ENCODE results near the gene CBX2.

CBX2 gene

DNA sequence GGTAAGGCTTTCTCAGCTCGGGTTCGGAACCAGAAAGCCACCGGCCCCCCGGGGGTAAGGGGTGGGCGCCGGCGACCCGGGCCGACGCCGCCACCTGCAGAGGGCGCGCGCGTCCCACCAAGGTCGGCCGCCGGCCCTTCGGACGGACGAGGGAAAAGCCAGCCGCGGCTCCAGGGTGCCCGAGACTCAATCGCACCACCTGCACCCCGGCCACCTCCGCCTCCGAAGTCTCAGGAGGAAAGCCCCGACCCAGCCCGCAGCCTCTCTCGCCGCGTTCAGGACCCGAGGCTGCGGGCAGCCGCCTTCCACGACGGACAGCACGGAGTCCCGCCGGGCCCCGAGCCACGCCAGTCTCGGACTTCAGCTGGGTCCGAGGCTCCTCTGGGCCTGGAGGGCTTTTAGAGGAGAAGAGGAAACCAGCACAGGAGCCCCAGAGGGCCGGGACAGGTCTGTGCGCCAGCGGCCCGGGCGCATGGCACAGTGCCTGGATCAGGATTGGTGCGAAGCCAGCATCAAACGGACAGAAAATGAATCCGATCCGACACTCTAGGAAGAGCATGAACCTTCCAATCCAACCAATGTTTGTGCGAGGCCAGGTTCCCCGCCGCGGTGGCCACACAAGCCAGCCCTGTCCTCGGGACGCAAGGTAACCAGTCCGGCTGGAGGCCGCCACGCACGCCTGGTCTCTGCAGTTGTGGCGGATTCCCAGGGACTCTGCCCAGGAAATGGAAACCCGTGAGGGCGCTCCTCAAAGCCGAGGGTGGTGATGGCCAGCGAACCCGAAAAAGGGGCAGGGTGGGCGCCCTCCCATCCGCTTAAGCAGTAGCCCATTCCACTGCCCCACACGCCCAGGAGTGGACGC is 12.2 kb downstream of the CBX2 start:
- DNase-seq, result peak; percentile 61

DNA sequence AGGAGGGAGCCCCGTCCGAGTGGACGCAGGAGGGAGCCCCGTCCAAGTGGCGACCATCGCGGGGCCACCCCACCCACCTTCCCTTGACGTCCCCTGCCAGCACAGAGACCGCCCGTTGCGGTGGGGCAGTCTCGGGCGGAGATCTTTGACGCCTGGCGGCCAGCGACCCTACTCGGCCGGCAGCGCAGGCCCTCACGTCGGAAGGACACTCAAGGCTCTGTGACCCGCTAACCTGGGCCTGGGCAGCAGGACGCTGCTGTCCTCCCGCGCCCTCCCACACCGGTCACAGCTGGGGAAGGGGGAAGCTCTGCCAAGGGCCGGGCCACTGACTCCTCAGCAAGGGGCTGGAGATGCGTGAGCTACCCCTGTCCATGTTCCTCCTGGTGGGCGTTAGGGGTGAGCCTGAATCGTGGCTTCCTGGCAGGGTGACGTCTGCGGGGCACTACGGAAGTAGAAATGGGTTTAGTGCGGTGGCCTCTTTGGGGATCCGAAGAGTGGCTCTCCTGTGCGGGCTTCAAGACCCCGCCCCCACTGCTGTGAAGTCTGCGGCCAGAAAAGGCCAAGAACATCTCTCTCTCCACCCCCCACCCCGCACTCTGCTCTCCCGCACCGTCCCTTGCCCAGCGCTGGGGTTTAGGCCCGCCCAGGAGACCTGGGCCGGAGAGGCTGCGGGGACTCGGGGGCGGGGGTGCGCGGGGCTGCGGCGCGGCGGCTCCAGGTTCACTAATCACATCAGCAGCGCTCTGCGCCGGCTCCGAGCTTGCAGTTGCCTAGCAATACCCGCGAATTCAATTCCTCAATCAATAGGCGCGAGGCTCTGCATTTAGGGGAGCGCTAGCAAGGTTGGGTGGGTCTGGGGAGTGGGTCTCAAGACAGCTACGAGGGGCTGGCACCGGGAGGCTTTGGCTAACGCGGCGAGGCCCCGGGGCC is 13.1 kb downstream of the CBX2 start:
- no peak for DNase-seq

DNA sequence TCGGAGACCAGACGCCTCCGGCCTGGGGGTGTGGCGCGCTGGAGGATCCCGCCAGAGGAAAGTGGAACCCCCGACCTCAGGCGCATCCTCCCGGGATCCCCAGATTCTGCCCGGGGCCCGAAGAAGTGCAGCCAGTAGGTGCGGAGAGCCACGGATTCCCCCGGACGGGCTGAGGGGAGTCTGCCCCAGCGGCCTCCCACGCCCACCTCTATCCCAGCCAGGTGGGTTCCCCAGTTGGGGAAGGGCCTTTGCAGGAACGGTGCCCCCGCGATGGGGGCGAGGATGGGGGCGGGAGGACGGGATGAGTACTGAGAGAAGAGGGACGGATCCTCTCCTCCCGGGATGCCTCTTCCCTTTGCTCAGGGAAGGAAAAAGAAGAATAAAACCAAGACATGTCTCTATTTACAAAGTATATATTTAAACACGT is 13.8 kb downstream of the CBX2 start:
- DNase-seq, result no peak

DNA sequence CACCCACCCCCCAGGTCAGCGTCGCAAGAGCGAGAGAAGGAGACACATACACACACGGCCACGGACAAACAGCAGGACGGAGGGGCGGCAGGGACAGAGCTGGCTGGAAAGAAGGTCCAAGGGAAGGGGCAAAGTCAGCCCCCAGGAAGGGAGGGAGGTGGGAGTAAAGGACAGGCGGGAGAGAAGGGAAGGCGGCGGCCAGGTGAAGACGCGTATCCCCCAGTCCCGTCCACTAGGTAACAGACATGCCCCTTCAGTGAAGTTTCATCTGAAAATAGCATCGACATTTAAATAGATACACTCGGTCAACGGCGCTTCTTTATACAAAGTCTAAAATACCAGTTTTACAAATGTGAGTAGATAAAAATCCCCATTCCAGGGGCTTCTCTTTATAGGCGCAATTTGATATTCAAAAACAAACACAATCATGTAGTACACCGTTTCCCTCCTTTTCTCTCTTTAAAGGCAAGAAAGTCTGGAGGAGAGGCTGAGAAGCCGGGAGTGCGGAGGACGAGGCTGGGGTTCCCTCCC is 14.5 kb downstream of the CBX2 start:
- DNase-seq, result no peak

DNA sequence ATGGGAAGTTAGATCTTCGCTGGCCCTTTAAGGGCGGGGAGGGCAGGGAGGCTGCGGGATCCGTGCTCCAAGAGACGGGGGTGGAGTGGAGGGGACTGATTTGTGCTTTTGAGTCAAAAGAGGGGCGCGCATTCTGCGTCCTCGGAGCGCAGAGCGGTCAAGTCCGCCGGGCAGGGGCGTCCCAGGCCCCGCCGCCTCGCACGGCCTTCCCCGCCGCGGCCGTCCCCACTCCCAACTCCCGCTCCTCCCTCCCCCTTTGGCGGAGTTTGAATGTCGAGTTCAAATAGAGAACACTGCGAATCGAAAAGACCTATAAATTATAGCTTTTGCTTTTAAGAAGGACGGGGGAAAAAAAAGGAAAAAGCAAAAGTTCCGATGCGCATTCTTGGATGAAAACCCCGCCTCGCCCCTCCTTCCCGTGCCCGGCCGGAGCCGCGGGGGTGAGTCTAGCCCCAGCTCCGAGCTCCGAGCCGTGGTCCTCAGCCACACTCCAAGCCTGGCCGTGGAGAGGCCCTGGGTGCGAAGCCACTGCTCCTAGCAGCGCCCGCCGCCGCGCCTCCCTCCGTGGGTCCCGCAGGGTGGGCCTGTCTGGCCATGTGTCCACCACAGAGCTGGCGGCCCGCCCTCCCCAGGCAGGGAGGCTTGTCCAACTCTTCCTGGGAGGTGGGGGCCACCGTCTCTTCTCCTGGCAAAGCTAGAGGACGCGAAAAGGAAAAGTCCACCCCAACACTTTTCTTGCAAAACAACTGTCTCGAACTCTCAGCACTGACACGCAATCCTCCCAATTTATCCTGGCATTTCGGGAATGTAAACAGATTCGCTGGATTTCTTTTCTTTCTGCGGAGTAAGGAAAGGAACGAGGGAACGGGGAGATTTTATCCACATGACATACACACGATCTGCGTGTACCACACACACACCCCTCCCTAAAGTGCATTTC is 15.3 kb downstream of the CBX2 start:
- DNase-seq, result no peak

DNA sequence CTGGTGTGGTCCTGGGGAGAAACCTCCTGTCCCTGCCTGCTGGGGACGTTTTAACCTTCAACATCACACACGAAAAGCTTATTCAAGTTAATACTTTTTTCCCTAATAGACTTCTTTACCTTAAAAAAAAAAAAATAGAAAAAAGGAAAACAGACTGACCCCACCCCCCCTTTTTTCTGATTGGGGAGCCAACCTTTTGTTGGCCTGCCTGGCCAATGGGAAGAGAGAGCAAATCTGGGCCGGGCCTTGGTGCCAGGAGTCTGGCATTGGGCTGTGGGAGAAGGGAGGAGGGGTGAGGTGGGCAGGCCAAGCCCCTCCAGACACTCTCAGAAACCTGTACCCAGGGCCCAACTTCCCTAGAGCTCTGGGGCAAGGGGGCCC is 16.0 kb downstream of the CBX2 start:
- DNase-seq, result no peak

DNA sequence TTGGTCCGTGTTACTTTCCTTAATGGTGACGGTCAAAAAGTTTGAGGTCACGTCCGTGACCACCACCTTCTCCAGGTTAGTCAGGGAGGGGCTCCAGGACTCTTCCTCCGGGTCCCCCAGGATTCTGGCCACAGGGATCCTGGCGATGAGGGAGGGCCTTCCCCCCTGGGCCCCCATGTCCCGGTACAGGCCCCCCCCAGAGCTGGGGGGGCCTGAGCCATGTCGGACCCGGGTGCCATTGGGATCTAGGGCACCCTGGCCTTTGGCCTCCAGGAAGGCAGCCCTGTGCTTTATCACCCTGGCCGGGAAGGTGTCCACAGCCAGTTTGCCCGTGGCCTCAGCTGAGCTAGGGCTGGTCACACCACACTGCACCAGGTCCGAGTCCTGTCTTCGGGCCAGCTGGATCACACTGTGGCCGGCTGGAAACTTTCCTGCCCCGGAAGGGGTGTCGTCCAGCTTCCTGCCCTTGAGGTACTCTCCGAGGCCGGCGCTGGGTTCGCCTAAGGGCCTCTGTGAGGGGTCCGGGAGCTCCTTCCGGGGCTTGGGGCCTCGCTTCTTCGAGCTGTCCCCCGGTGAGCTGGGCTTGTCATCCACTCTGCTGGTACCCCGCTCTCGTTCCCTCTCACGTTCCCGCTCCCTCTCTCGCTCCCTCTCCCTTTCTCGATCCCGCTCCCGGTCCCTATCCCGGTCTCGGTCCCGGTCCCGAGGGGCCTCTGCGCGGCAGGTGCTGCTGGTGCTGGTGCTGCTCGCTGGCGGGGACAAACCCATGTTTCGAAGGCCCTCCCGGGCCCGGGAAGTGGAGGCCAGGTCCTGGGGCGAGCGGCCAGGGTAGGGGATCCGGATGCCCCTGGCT is 16.9 kb downstream of the CBX2 start:
- no peak for DNase-seq

DNA sequence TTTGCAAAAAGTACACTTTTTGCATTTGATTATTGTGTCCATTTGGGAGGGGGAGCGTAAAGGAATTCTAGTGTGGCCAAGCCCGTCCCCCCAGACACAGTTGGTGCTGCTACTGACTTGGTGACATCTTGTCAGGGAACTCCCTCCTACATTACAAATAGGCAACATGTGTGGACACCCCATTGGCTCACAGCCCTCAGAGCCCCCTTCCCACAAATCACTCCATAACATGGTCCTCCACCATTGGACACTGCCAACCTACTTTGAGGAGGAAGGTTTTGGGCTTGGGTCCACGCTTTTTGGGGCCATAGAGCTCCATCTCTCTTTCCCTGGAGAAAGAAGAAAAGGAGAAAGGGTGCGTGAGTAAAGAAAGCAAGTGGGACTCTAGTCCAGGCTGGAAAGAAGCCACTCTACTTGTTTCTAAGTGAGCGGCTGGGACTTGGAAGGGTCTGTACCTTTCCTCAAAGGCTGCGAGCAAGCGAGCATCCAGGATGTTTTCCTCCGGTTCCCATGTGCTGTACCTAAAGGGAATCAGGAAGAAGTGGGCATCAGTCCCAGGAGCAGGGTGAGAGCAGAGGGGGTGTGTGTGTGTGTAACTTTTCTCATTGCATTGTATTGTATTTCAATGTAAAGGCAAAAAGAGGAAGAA is 18.0 kb downstream of the CBX2 start:
- DNase-seq, result no peak

DNA sequence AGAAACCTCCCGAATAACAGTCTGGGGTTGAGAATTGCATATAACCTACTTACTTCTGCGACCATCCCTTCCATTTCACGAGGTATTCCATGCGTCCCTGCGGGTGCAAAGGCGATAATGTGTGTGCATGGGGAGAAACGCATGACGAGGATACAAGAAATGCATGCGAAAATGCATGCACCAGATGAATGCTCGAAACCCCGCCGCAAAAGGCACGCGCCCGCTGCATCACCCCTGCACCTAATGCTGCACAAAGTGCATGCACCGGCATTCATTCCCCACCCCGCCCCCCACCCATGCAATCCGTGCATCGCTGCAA is 18.5 kb downstream of the CBX2 start:
- no peak for DNase-seq

DNA sequence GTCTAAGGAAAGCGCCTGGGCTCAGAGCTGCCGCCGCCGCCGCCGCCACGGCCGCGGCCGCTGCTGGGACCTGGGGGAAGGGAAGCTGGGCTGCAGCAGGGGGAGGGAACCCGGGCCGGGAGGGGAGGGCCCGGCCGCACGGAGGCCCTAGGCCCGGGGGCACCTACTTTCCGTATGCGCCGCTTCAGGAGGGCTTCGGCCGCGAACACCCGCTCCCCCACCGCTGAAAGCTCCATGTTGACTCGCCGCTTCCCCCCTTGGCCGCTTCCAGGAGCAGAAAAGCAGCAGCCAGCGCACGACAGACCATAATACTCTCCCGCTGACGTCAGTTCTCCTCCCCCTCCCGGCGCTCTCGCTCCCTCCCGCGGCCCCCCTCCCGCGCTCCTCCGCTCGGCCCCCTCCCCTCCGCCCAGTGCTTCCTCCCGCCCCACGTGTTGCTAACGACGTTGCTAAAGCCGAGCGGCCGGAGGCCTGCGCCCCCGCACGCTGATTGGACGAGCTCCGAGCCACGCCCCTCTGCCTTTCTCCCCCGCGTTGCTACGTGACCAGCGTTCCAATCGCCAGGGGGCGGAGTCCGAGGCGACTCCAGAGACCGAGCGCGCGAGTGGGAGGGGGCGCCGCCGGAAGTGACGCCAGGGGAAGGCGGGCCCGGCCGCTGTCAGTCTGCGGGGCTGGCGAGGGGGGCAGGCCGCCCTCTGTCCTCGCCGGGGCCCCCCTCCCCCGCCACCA is 19.0 kb downstream of the CBX2 start, which contains the start of gene CBX8:
Gene CBX8 (minus strand): TSS at position 315 of the 729 bp plus-strand sequence. CDS start 79 bp downstream, at position 236.
- DNase-seq, result peak; percentile 99

DNA sequence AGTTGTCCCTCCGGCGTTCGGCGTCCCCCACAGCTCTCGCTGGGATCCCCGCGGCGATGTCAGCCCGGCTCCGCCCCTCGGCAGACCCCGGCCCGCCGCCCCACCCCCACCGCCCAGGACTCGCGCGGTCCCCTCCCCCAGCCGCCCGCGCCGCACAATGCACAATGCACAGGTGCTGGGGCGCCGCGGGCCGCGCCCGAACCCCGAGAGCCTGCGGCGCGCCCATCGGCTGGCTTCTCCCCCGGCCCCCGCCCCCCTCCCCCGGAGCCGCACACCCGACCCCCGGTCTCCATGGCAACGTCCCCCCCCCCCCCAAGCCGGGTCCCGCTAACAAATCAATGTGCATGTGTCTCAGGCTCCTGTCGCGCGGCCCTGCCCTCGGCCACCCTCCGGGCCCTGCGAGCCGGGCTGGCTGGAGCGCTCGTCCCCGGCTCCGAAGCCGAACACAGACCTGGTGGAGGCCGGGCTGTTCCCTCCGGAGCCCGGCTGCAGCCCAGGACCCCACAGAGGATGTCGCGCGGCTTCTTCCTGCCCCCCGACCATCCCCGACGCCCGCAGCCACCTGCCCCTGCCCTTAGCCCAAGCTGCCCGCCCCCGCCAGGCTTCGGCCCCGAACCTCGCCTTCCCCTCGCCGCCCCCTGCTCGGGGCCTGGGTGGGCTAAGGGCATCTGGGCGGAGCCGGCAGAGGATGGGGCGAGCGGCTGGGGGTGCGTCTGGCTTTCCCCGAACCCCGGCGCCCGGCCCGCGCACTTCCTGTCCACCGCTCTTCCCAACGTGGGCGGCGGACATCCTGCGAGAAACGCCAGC is 19.7 kb downstream of the CBX2 start:
- DNase-seq, result no peak

DNA sequence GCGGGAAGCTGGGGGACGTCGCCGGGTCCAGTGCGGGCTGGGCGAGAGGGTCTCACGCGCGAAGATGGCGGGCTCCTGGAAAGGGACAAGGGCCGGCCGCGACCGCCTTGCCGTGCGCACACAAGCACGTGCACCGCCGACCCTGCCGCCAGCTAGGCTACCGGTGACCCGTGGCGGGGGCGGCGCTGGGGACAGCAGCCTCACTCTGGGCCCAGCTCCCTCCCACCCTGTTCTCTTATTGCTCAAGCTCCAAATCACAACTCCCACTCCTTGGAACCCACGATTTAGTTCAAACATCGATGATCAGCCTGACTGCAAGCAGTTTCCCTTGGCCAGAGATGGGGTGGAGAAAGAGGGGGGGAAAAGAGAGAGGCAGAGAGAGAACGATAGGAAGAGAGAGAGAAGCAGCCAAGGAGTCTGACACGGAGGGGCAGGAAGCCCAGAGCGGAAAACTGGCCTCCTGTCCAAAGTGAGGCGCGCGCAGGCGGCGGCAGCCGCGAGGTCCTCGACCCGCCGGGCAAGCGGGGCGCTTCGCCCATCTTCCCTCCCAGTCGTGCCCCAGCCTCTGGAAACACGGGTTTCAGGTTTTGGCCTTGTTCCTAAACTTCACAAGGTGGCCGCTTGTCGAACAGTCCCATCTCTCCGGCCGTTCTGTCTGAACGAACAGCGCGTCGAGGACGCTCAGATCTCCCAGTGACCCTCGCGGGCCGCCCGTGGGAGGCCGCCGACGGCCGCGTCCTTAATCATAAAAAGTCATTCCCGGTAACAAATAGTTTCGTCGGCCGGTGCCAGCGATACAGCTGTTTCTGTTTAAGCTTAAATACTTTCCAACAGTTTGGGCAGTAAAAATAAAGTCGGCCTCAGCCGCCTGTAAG is 20.6 kb downstream of the CBX2 start:
- DNase-seq, result no peak

DNA sequence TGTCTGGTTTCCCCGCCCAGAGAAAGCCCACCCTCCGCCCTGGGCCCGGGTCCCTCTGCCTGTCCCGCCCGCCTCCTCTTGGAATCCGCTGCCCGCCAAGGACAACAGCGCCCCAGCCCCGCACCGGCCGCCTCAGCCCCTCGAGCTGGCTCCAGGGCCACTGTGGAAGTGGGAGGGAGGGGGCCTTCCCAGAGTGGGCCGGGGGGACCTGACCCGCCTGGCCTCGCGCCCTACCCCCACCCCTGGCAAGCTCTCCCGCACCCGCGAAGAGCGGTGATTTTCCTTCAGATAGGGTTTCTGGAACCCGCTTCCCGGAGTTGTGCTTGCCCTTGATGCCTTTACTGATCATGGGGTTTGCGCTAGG is 21.2 kb downstream of the CBX2 start:
- no peak for DNase-seq

DNA sequence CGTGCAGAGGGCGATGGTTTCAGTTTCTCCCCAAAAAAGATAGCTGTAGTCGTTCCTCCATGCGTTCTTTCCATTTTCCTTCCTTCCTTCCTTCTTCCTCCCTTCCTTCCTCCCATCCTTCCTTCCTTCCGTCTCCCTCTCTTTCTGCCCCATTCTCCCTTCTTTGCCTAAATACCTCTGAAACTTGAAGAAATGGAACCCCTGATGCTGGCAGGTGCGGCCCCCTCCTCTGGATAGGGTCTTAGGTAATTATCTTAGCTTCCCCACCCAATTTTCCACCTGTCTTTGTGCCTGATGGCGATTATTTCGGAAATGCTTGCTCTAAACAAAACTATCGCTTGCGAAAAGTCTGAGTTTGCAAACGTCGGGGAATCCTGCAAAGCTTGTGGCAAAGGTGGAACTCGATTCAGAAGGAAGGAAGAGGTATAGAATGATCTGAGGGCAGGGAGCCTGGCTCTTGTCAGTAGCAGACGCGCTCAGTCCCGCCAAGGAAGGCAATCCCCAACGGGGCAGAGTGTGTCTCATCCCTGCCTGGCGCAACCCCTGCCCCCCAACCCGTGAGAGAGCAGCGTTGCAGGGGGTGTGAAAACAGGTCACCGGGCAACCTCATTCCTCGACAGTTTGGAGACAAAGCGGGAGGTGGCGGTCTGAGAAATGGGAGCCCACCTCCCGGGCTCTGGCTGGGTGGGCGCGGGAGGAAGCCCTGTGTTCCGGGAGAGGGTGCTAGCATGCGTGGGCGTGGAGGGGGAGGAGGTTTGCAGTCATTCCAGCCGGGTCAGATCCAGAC is 21.8 kb downstream of the CBX2 start:
- DNase-seq, result no peak

DNA sequence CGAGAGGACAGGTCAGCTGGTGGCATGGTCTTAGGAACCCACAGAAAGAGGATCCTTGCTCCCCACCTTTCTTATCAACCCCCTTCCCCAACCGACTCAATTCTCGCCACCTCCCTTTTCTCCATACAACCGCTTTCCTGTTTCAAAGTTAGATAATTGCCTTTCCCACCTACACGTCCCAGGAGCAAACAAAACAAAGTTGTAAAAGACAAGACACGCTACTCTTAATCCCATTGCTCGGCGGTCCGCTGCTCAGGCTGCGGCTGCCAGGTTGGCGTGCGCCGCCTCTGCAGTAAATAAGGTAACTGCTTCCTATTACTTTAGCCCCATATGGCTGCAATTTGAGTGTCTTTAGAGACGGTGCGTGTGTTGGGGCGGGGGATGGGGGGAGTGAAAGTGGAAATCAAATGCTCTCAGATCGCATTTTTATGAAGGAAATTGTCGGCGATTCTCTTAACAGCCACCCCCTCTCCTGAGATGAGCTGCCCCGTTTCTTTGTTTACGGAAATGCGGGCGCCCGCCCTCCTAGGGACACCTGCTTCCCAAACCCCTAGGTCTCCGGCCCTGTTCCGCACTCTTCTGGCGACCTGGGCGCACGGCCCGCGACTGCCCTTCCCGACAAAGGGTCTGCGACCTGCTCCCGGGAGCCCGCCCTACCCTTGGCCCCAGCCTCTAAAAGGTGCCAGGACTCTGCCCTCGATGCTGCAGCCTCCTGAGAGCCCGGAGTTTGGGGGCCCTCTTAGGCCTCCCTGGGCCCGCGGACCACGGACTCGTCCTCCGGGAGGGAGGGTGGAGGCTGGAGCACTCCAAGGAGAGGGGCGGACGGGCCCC is 22.6 kb downstream of the CBX2 start:
- DNase-seq, result peak; percentile 65

Data from stimulated activated CD8-positive, alpha-beta memory T cell treated with anti-CD3 and anti-CD28 coated beads, Interleukin-4, amount 100 ng/mL, for 48 hours (primary cell).